Endothelial cell (in vitro differentiated cells): ENCODE measurements around the gene MAGI2. TPM values are rescaled to one million over a fixed set of nuclear protein-coding genes. Genes with fewer than 3 reads are reported as not detected.

Experiments used
- DNase-seq: peaks from one replicate; pipeline ENCODE4 v3.0.0; 2021; ENCODE audit warnings: low spot score
- H3K27ac Mint-ChIP-seq: one replicate; pipeline ENCODE4 v1.8.0; 2021; ENCODE audit warnings: mixed read lengths, inconsistent platforms; ENCODE audit not compliant: unreplicated experiment
- H3K27me3 Mint-ChIP-seq: one replicate; pipeline ENCODE4 v1.8.0; 2021; ENCODE audit warnings: mild to moderate bottlenecking, moderate library complexity, mixed read lengths, inconsistent platforms; ENCODE audit not compliant: unreplicated experiment
- H3K36me3 Mint-ChIP-seq: one replicate; pipeline ENCODE4 v1.8.0; 2021; ENCODE audit warnings: mild to moderate bottlenecking, low read depth, mixed read lengths, inconsistent platforms; ENCODE audit not compliant: unreplicated experiment
- H3K4me1 Mint-ChIP-seq: one replicate; pipeline ENCODE4 v1.8.0; 2021; ENCODE audit warnings: mild to moderate bottlenecking, mixed read lengths, inconsistent platforms; ENCODE audit not compliant: unreplicated experiment
- H3K4me3 Mint-ChIP-seq: one replicate; pipeline ENCODE4 v1.8.0; 2021; ENCODE audit warnings: mild to moderate bottlenecking, mixed read lengths, inconsistent platforms; ENCODE audit not compliant: unreplicated experiment
- H3K9me3 Mint-ChIP-seq: one replicate; pipeline ENCODE4 v1.8.0; 2021; ENCODE audit warnings: mixed read lengths, inconsistent platforms; ENCODE audit not compliant: unreplicated experiment
- CTCF ChIP-seq: fragments of 200-600 bp; sonication (generic); IDR thresholded peaks from one replicate; pipeline ENCODE4 v1.5.0; 2021; ENCODE audit warnings: antibody characterized with exemption; ENCODE audit not compliant: unreplicated experiment
- total RNA-seq: library from RNA; stranded (reverse); fragmentation: NEBNext Ultra II Directional; extraction: Animal tissue kit (Norgen Biotek cat#: 25700); gene quantifications from one replicate; pipeline ENCODE4 v1.2.1, GENCODE V29; 2021; ENCODE audit not compliant: unreplicated experiment

Gene MAGI2
- total RNA-seq, 1 donor from 2014 or later, result 6.3 TPM

- peaks cover 13% of the 10 kb centered on the region for H3K4me1 Mint-ChIP-seq
- no peak for TF ChIP-seq CTCF
- DNase-seq, result no peak
- no peaks in the 10 kb centered on the region for H3K36me3 Mint-ChIP-seq
- no peaks in the 10 kb centered on the region for H3K27me3 Mint-ChIP-seq
- H3K4me3 Mint-ChIP-seq, result no peak overlapping the region
- no peak overlapping the region for H3K27ac Mint-ChIP-seq
- H3K9me3 Mint-ChIP-seq, result no peaks in the 10 kb centered on the region
Observed at GRCh38 chr7:78176171-78176570, 1277.3 kb downstream of the MAGI2 start.

- Mint-ChIP-seq H3K9me3 (no peaks in the 10 kb centered on the region), H3K4me1 (peaks cover 13% of the 10 kb centered on the region), H3K36me3 (no peaks in the 10 kb centered on the region), H3K27me3 (no peaks in the 10 kb centered on the region), H3K4me3 (no peak overlapping the region), H3K27ac (no peak overlapping the region)
- TF ChIP-seq CTCF, result no peak
- no peak for DNase-seq
Observed at GRCh38 chr7:78175330-78176100, 1278.0 kb downstream of the MAGI2 start.

- H3K9me3 Mint-ChIP-seq, result no peaks in the 10 kb centered on the region
- H3K27me3 Mint-ChIP-seq, result no peaks in the 10 kb centered on the region
- H3K4me1 Mint-ChIP-seq, result peaks cover 13% of the 10 kb centered on the region
- TF ChIP-seq CTCF, result no peak
- H3K27ac Mint-ChIP-seq, result no peak overlapping the region
- no peaks in the 10 kb centered on the region for H3K36me3 Mint-ChIP-seq
- H3K4me3 Mint-ChIP-seq, result no peak overlapping the region
- DNase-seq, result no peak
Observed at GRCh38 chr7:78173666-78174065, 1279.8 kb downstream of the MAGI2 start.

DNA sequence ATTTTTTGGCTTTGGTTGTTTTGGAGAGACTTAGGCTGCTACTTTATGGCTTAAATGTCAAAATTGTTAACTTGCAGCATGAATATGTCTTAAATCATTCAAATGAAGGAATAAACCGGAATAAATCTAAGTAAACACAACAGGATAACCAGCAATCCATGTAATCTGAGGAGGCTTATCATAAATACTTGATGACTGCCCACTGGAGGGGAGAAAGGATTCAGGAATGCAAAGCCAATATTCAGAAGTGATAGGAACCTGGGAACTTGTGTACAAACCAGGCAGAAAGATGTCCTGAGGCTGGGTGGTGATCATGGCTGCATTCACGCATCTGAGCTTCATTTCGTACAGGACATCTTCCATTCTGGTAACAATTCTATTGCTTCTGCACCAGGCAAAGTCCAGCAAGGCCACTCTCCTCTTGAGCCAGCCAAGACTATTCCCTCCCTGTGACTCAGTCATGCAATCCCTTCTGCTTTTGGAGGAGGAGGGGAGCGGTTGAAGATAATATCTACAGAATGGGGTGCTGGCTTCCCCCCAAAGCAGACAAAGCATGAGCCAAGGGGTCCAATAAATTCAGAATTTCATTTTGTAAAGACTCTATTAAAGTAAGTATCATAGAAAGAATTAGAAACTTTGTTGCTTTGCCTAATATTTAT, 1280.4 kb downstream of the MAGI2 start:
- no peak for DNase-seq
- H3K4me3 Mint-ChIP-seq, result no peak overlapping the region
- H3K27ac Mint-ChIP-seq, result no peak overlapping the region
- H3K36me3 Mint-ChIP-seq, result no peaks in the 10 kb centered on the region
- no peaks in the 10 kb centered on the region for H3K27me3 Mint-ChIP-seq
- no peak for TF ChIP-seq CTCF
- H3K9me3 Mint-ChIP-seq, result no peaks in the 10 kb centered on the region
- H3K4me1 Mint-ChIP-seq, result peaks cover 13% of the 10 kb centered on the region

- no peak for DNase-seq
- H3K27ac Mint-ChIP-seq, result no peak overlapping the region
- TF ChIP-seq CTCF, result no peak
- H3K4me1 Mint-ChIP-seq, result peaks cover 13% of the 10 kb centered on the region
- no peaks in the 10 kb centered on the region for H3K9me3 Mint-ChIP-seq
- H3K4me3 Mint-ChIP-seq, result no peak overlapping the region
- no peaks in the 10 kb centered on the region for H3K27me3 Mint-ChIP-seq
- H3K36me3 Mint-ChIP-seq, result no peaks in the 10 kb centered on the region
Observed at GRCh38 chr7:78172267-78172757, 1281.2 kb downstream of the MAGI2 start.
